GM12878 (cell line): ENCODE measurements around the gene EEPD1. TPM values are rescaled to one million over a fixed set of nuclear protein-coding genes. Genes with fewer than 3 reads are reported as not detected.
A peak's percentile ranks its signal among the peaks of the same experiment; 100 is the strongest.

Experiments used
- ATAC-seq: fragments of 200-7000 bp; cut with Tn5 transposase; 3 replicates; pipeline ENCODE4 v1.9.1; 2020; ENCODE audit warnings: mild to moderate bottlenecking, moderate library complexity
- BruUV-seq: library from RNA; stranded (reverse); fragments of 400-500 nt; replicated peaks from 2 replicates; lab custom pipeline; 2021; lab: Mats Ljungman, UMichigan
- CTCF ChIA-PET: fragments of 300-600 bp; sonication (Branson Sonifier 250); formaldehyde crosslinking; extraction: SDS; loops from one replicate; lab custom pipeline; 2021; ENCODE audit warnings: inconsistent platforms; lab: Yijun Ruan, JAX
- POLR2A ChIA-PET: fragments of 350-600 bp; formaldehyde crosslinking; extraction: SDS; loops from one replicate; lab custom pipeline; 2021; ENCODE audit warnings: inconsistent platforms; lab: Charles Lee
- RAD21 ChIA-PET: fragments of 300-600 bp; sonication (Branson Sonifier 250); formaldehyde crosslinking; loops from one replicate; lab custom pipeline; 2023; ENCODE audit warnings: antibody characterized with exemption; ENCODE audit not compliant: unreplicated experiment; lab: Charles Lee
- SMC1A ChIA-PET: fragments of 300-600 bp; sonication (Branson Sonifier 250); formaldehyde crosslinking; loops from one replicate; lab custom pipeline; 2023; ENCODE audit not compliant: unreplicated experiment, uncharacterized antibody; lab: Charles Lee
- DNase-seq: peaks from one replicate; pipeline ENCODE4 v3.0.0-alpha.2; 2011; ENCODE audit warnings: low read depth, low spot score
- FAIRE-seq: peaks from 3 replicates; lab custom pipeline; 2011; peaks lifted over from hg19 to GRCh38; lab: Jason Lieb, UNC
- H2AFZ ChIP-seq: 2 replicates; pipeline ENCODE4 v1.6.0; 2011; ENCODE audit warnings: low read depth, low read length, control low read depth; ENCODE audit not compliant: control insufficient read depth
- H3K27ac ChIP-seq: 2 replicates; pipeline ENCODE4 v1.5.1; 2011; ENCODE audit warnings: control low read depth; ENCODE audit not compliant: control insufficient read depth, insufficient read depth
- H3K27me3 ChIP-seq, 2 experiments: replicated peaks in 1 of 2; 2 replicates each; pipeline versions ENCODE4 v1.6.0 to v1.6.1; 2011; ENCODE audit warnings: low read length in 1 of 2; ENCODE audit not compliant: control insufficient read depth in 2 of 2, insufficient read depth in 2 of 2
- H3K36me3 ChIP-seq, 2 experiments: 2 replicates each; pipeline ENCODE4 v1.5.1; 2011; ENCODE audit warnings: low read length in 1 of 2; ENCODE audit not compliant: control insufficient read depth in 2 of 2, insufficient read depth in 2 of 2
- H3K4me1 ChIP-seq: 2 replicates; pipeline ENCODE4 v1.6.1; 2011; ENCODE audit warnings: mild to moderate bottlenecking, low read length, moderate library complexity, mixed read lengths; ENCODE audit not compliant: control insufficient read depth, insufficient read depth
- H3K4me2 ChIP-seq: 2 replicates; pipeline ENCODE4 v1.6.0; 2011; ENCODE audit warnings: control low read depth; ENCODE audit not compliant: control insufficient read depth, insufficient read depth
- H3K4me3 ChIP-seq: fragments of 200-600 bp; sonication (generic); 2 replicates; pipeline ENCODE4 v1.5.1; 2016
- H3K79me2 ChIP-seq: 2 replicates; pipeline ENCODE4 v1.6.0; 2011; ENCODE audit warnings: low read length; ENCODE audit not compliant: control insufficient read depth, insufficient read depth
- H3K9ac ChIP-seq: 2 replicates; pipeline ENCODE4 v1.8.0; 2011; ENCODE audit warnings: low read length, control low read depth, mixed read lengths; ENCODE audit not compliant: control insufficient read depth, insufficient read depth
- H3K9me3 ChIP-seq: replicated peaks from 3 replicates; pipeline ENCODE4 v1.5.1; 2011; ENCODE audit warnings: mild to moderate bottlenecking, low read length; ENCODE audit not compliant: control insufficient read depth, insufficient read depth
- H4K20me1 ChIP-seq: 2 replicates; pipeline ENCODE4 v1.6.0; 2011; ENCODE audit not compliant: control insufficient read depth, insufficient read depth
- BMI1 ChIP-seq: fragments of 450-650 bp; IDR thresholded peaks from 2 replicates; pipeline ENCODE4 v1.6.1; 2016; ENCODE audit warnings: mild to moderate bottlenecking, moderate library complexity, borderline replicate concordance
- BRCA1 ChIP-seq: IDR thresholded peaks from 2 replicates; pipeline ENCODE4 v1.6.1; 2011; ENCODE audit warnings: low read depth, low read length, improper control_type of control experiment
- CHD4 ChIP-seq: fragments of 200-600 bp; sonication (generic); IDR thresholded peaks from 2 replicates; pipeline ENCODE4 v1.6.1; 2016; ENCODE audit warnings: mild to moderate bottlenecking
- IKZF1 ChIP-seq: fragments of 450-650 bp; conservative IDR thresholded peaks from 2 replicates; pipeline ENCODE4 v1.6.1; 2017; ENCODE audit warnings: antibody characterized with exemption, mild to moderate bottlenecking
- KLF5 ChIP-seq: fragments of 450-650 bp; IDR thresholded peaks from 2 replicates; pipeline ENCODE4 v1.6.1; 2014; ENCODE audit warnings: mild to moderate bottlenecking; ENCODE audit not compliant: partially characterized antibody
- NBN ChIP-seq: fragments of 450-650 bp; IDR thresholded peaks from 2 replicates; pipeline ENCODE4 v1.6.1; 2016
- NFYA ChIP-seq: IDR thresholded peaks from 2 replicates; pipeline ENCODE4 v1.6.1; 2011; ENCODE audit warnings: low read depth, mild to moderate bottlenecking, low read length, improper control_type of control experiment, borderline replicate concordance
- NR2C1 ChIP-seq: fragments of 450-650 bp; IDR thresholded peaks from 2 replicates; pipeline ENCODE4 v1.6.1; 2017; ENCODE audit warnings: antibody characterized with exemption, mild to moderate bottlenecking, moderate library complexity
- NR2C2 ChIP-seq: IDR thresholded peaks from 2 replicates; pipeline ENCODE4 v1.6.1; 2011; ENCODE audit warnings: borderline replicate concordance, low read depth; ENCODE audit not compliant: control insufficient read depth, insufficient read length
- PAX8 ChIP-seq: fragments of 450-650 bp; IDR thresholded peaks from 2 replicates; pipeline ENCODE4 v1.6.1; 2017; ENCODE audit warnings: mild to moderate bottlenecking, moderate library complexity
- POLR2AphosphoS5 ChIP-seq: IDR thresholded peaks from 2 replicates; pipeline ENCODE4 v1.6.1; 2011; ENCODE audit warnings: mild to moderate bottlenecking, low read length, inconsistent platforms
- POU2F2 ChIP-seq: IDR thresholded peaks from 3 replicates; pipeline ENCODE4 v1.6.1; 2011; ENCODE audit warnings: low read depth, mild to moderate bottlenecking, low read length, borderline replicate concordance
- RAD51 ChIP-seq: fragments of 450-650 bp; IDR thresholded peaks from 2 replicates; pipeline ENCODE4 v1.6.1; 2016; ENCODE audit warnings: moderate library complexity, mild to moderate bottlenecking, inconsistent platforms
- SMAD5 ChIP-seq: IDR thresholded peaks from 2 replicates; pipeline ENCODE4 v1.6.1; 2016; ENCODE audit warnings: antibody characterized with exemption, low read depth
- TCF3 ChIP-seq: IDR thresholded peaks from 2 replicates; pipeline ENCODE4 v1.6.1; 2012; ENCODE audit warnings: low read depth, mild to moderate bottlenecking, low read length, borderline replicate concordance; ENCODE audit not compliant: insufficient read depth
- YBX1 ChIP-seq: fragments of 450-650 bp; IDR thresholded peaks from 2 replicates; pipeline ENCODE4 v1.6.1; 2016; ENCODE audit warnings: antibody characterized with exemption
- WGBS: methylation state at CpG from one replicate; pipeline ENCODE4 v1.1.6; 2016; ENCODE audit warnings: low lambda C conversion rate; ENCODE audit not compliant: insufficient replicate concordance, insufficient coverage; ENCODE audit errors: missing lambda C conversion rate; 5-methylcytosine and 5-hydroxymethylcytosine counted together
- in situ Hi-C: fragments of 300-500 bp; cut with MboI; formaldehyde crosslinking; loops from 9 replicates; pipeline ENCODE4 v1.14.3; 2018; ENCODE audit warnings: mixed read lengths
- intact Hi-C: fragments of 100-400 bp; cut with micrococcal nuclease; formaldehyde crosslinking; loops from one replicate; pipeline ENCODE4 v1.14.2; 2022; ENCODE audit not compliant: unreplicated experiment
- polyA plus RNA-seq, 11 experiments: library from polyadenylated mRNA; depleted of rRNA in 4 of 11; unstranded in 6 of 11; stranded (reverse) in 5 of 11; fragments of >200 nt; fragmentation: Nextera tagmentation in 4 of 11; fragmentation: Illumina TruSeq in 1 of 11; extraction: Ambion mirVana in 4 of 11; extraction: Trizol in 1 of 11; gene quantifications; 1 replicate in 1 of 11; 2 replicates in 10 of 11; pipeline versions ENCODE4 v1.2.1 to v1.2.3, GENCODE V29; 2011 to 2016; ENCODE audit warnings: inconsistent platforms in 2 of 11, missing spikeins in 2 of 11, low read depth in 1 of 11
- total RNA-seq, 4 experiments: library from RNA; depleted of rRNA in 3 of 4; stranded (reverse); fragments of >200 nt in 3 of 4; fragmentation: Illumina TruSeq in 1 of 4; extraction: Trizol in 1 of 4; gene quantifications; 2 replicates each; pipeline versions ENCODE4 v1.2.1 to v1.2.3, GENCODE V29; 2013 to 2021
- TF ChIP-seq, protein P1 (sequence below): fragments of 450-650 bp; formaldehyde crosslinking; IDR thresholded peaks from 2 replicates; pipeline ENCODE4 v1.4.0; 2020; ENCODE audit warnings: mild to moderate bottlenecking, moderate library complexity

EEPD1 gene
- total and polyA plus RNA-seq, 10 of the 15 experiments (the other 5 are each of a cell fraction or from before 2014, with no cell fraction given) = 0.24 to 2.8 (median 0.86) TPM; not detected in 1

- Histone ChIP-seq H2AFZ (peak overlapping the region; percentile 9; the same call in 1 of the 2 replicates), H4K20me1 (no peaks in the 10 kb centered on the region), H3K79me2 (no peaks in the 10 kb centered on the region), H3K9me3 (no peaks in the 10 kb centered on the region), H3K36me3 (no peaks in the 10 kb centered on the region), H3K27ac (no peak overlapping the region), H3K4me1 (peaks cover 27% of the 10 kb centered on the region), H3K27me3 (no peaks in the 10 kb centered on the region), H3K4me3 (no peak overlapping the region), H3K4me2 (no peak overlapping the region), H3K9ac (no peak overlapping the region)
- in situ Hi-C loops = no loop called here
- FAIRE-seq = no peak
- DNase-seq = no peak
- ChIA-PET SMC1A (interaction anchor here (0.7 to 9.1 kb wide), 23 partner anchors 8 to 563 kb away, joined by 3 to 68 read pairs (median 5); no protein-coding TSS in a partner anchor), CTCF (interaction anchor here (0.9 to 6.4 kb wide), 15 partner anchors 10 to 312 kb away, joined by 3 to 86 read pairs (median 5); no protein-coding TSS in a partner anchor), RAD21 (interaction anchor here (0.6 to 5.3 kb wide), 18 partner anchors 8 to 303 kb away, joined by 3 to 30 read pairs (median 3); no protein-coding TSS in a partner anchor), POLR2A (interaction anchor here (0.7 to 1.3 kb wide), 3 partner anchors 23 to 367 kb away, joined by 3 to 4 read pairs (median 3); no protein-coding TSS in a partner anchor)
- intact Hi-C loops = loop anchor here (10.0 kb wide), 1 partner anchor 563 kb away; no protein-coding TSS in a partner anchor
- no TSS peak for BruUV-seq
- WGBS = 7% methylated on average over 19 of the region's 19 CpGs
- ATAC-seq = peak; percentile 36
- TF ChIP-seq NBN (no peak), NR2C2 (no peak), NR2C1 (no peak), BMI1 (no peak), RAD51 (no peak), SMAD5 (no peak), POLR2AphosphoS5 (no peak), NFYA (no peak), BRCA1 (no peak), CHD4 (no peak), KLF5 (no peak), YBX1 (no peak), PAX8 (no peak), IKZF1 (peak; percentile 32; the same call in 1 of the 2 replicates), TCF3 (no peak), POU2F2 (peak; percentile 44; the same call in 1 of the 3 replicates)
- TF ChIP-seq, protein P1, sequence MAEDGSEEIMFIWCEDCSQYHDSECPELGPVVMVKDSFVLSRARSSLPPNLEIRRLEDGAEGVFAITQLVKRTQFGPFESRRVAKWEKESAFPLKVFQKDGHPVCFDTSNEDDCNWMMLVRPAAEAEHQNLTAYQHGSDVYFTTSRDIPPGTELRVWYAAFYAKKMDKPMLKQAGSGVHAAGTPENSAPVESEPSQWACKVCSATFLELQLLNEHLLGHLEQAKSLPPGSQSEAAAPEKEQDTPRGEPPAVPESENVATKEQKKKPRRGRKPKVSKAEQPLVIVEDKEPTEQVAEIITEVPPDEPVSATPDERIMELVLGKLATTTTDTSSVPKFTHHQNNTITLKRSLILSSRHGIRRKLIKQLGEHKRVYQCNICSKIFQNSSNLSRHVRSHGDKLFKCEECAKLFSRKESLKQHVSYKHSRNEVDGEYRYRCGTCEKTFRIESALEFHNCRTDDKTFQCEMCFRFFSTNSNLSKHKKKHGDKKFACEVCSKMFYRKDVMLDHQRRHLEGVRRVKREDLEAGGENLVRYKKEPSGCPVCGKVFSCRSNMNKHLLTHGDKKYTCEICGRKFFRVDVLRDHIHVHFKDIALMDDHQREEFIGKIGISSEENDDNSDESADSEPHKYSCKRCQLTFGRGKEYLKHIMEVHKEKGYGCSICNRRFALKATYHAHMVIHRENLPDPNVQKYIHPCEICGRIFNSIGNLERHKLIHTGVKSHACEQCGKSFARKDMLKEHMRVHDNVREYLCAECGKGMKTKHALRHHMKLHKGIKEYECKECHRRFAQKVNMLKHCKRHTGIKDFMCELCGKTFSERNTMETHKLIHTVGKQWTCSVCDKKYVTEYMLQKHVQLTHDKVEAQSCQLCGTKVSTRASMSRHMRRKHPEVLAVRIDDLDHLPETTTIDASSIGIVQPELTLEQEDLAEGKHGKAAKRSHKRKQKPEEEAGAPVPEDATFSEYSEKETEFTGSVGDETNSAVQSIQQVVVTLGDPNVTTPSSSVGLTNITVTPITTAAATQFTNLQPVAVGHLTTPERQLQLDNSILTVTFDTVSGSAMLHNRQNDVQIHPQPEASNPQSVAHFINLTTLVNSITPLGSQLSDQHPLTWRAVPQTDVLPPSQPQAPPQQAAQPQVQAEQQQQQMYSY (CRISPR knock-in tag) = no peak
Observed at GRCh38 chr7:36287371-36288241, 134.6 kb downstream of the EEPD1 start.
